ENCODE measurements around the gene SNAPC4. TPM values are rescaled to one million over a fixed set of nuclear protein-coding genes. Genes with fewer than 3 reads are reported as not detected.
A peak's percentile ranks its signal among the peaks of the same experiment; 100 is the strongest.

The SNAPC4 gene
- total and polyA plus RNA-seq, 9 of the 15 experiments (the other 6 are each of a cell fraction or from before 2014, with no cell fraction given), result 0.21 to 21.8 (median 8.8) TPM

- TF ChIP-seq MGA (IDR thresholded peaks at IDR 0.05) (no peak), NR3C1 (CRISPR knock-in tag; IDR thresholded peaks at IDR 0.05) (no peak), LEF1 (IDR thresholded peaks at IDR 0.05) (no peak), POU5F1 (IDR thresholded peaks at IDR 0.05; ENCODE audit: borderline replicate concordance, low read depth, low read length, partially characterized antibody) (no peak), CSDE1 (IDR thresholded peaks at IDR 0.05) (no peak), ARHGAP35 (IDR thresholded peaks at IDR 0.05; ENCODE audit: partially characterized antibody) (no peak), SIX5 (IDR thresholded peaks at IDR 0.05; ENCODE audit: borderline replicate concordance in 1 of 2, insufficient read depth in 1 of 2, low read depth in 1 of 2, low read length in 2 of 2) (no peak), KDM1A (IDR thresholded peaks at IDR 0.05) (no peak), ZNF431 (CRISPR knock-in tag; IDR thresholded peaks at IDR 0.05) (no peak), JUNB (CRISPR knock-in tag; conservative IDR thresholded peaks at IDR 0.05) (no peak), BRD4 (IDR thresholded peaks at IDR 0.05) (0 out of 2 replicates have a peak, but pooled peaks have one; percentile 20), ADNP (tag; IDR thresholded peaks at IDR 0.05) (no peak), PHB (CRISPR knock-in tag; IDR thresholded peaks at IDR 0.05) (no peak), NR2C1 (IDR thresholded peaks at IDR 0.05) (no peak), NR2C1 (tag; IDR thresholded peaks at IDR 0.05) (no peak)
Measured at GRCh38 chr9:136410500-136411287, 10.7 kb upstream of the SNAPC4 start, which contains the start of the genes ENTR1 and PMPCA (continued).
